Measurements from ENCODE around the gene DCAF15. TPM values are rescaled to one million over a fixed set of nuclear protein-coding genes. Genes with fewer than 3 reads are reported as not detected.

The DCAF15 gene
- total RNA-seq, 1 donor: 13.4 TPM

GRCh38 chr19:13993590-13994300, 41.4 kb downstream of the DCAF15 start:
- DNase-seq (ENCODE audit: low read depth): no peak
- no peak for TF ChIP-seq CTCF (IDR thresholded peaks at IDR 0.05; ENCODE audit: insufficient read depth, low read depth, low read length)
- no peak overlapping the region for H3K4me3 ChIP-seq (ENCODE audit: low read depth, low read length)

GRCh38 chr19:13995017-13995728, 42.9 kb downstream of the DCAF15 start:
- DNase-seq (ENCODE audit: low read depth): peak; percentile 47
- no peak for TF ChIP-seq CTCF (IDR thresholded peaks at IDR 0.05; ENCODE audit: insufficient read depth, low read depth, low read length)
- no peak overlapping the region for H3K4me3 ChIP-seq (ENCODE audit: low read depth, low read length)

GRCh38 chr19:13995878-13996765, 43.8 kb downstream of the DCAF15 start:
- no peak overlapping the region for H3K4me3 ChIP-seq (ENCODE audit: low read depth, low read length)
- no peak for DNase-seq (ENCODE audit: low read depth)
- no peak for TF ChIP-seq CTCF (IDR thresholded peaks at IDR 0.05; ENCODE audit: insufficient read depth, low read depth, low read length)

- DNase-seq (ENCODE audit: low read depth): no peak
- no peak overlapping the region for H3K4me3 ChIP-seq (ENCODE audit: low read depth, low read length)
- TF ChIP-seq CTCF (IDR thresholded peaks at IDR 0.05; ENCODE audit: insufficient read depth, low read depth, low read length): no peak
Measured at GRCh38 chr19:13996928-13997630, 44.8 kb downstream of the DCAF15 start.

GRCh38 chr19:13997631-13997962, 45.3 kb downstream of the DCAF15 start:
- TF ChIP-seq CTCF (IDR thresholded peaks at IDR 0.05; ENCODE audit: insufficient read depth, low read depth, low read length): no peak
- H3K4me3 ChIP-seq (ENCODE audit: low read depth, low read length): no peak overlapping the region
- DNase-seq (ENCODE audit: low read depth): no peak

GRCh38 chr19:13998426-13998825, 46.1 kb downstream of the DCAF15 start:
- no peak overlapping the region for H3K4me3 ChIP-seq (ENCODE audit: low read depth, low read length)
- TF ChIP-seq CTCF (IDR thresholded peaks at IDR 0.05; ENCODE audit: insufficient read depth, low read depth, low read length): no peak
- DNase-seq (ENCODE audit: low read depth): no peak

Data from fibroblast of villous mesenchyme (primary cell).